ENCODE results near the gene GNG2.
A peak's percentile ranks its signal among the peaks of the same experiment; 100 is the strongest.

Gene GNG2

GRCh38 chr14:51860164-51860824 is at the start of gene GNG2:
GNG2 (plus strand) TSS chr14:51860612; CDS start chr14:51950679, 90,067 bp downstream.
- DNase-seq: peak; percentile 88 to 95 (median 88)

DNA sequence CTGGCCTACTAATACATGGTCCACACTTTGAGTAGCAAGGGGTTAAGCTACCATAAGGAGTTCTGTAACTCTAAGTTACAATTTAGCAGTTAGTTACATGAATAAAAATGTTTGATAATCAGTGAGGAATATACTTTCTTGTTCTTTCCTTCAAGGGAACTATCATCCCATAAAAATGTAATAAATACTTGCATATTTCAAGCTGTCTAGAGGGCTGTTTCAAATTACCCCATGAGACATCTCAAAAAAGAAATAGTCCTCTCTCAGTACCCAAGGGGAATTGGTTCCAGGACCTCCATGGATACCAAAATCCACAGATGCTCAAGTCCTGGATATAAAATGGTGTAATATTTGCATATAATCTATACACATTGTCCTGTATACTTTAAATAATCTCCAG is 48.7 kb upstream of the GNG2 start:
- no peak for DNase-seq

DNA sequence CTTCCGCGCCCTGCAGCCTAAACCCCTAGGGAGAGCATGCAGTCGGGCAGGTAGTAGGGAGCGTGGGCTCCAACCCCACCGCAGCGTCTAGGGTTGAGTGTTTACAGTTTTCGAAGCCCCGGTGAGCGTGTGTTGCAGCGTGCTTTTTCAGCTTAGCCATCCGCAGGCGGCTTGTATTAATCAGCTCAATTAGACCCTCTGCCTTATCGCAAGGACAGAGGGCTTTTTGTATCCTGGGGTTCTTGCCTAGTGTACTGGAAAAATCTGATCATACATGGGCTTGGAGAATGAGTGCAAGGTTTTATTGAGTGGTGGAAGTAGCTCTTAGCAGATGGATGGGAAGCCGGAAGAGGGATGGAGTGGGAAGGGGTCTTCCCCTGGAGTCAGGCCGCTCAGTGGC is 44.4 kb upstream of the GNG2 start:
- no peak for DNase-seq

DNA sequence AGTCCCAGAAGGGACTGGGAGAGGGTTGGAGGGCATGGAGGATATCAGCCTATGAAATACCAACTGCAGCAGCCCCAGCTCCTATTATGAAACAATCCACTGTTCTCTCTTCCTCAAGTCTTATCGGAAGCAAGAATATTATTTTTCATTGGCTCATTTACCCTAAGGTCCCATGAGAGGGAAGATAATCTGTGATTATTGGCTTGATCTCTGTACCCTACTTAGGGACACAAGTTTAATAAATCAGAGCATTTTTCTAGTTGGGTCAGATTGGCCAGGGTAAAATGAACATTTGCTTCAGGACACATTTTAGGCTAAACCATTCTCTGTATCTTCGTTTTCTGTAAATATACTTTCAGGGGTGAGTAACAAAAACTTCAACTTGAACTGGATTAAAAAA is 43.1 kb upstream of the GNG2 start:
- DNase-seq: no peak

- peak; percentile 43 to 87 (median 86) for DNase-seq
Observed at GRCh38 chr14:51818748-51819380, 41.5 kb upstream of the GNG2 start.

GRCh38 chr14:51821822-51822221 is 38.6 kb upstream of the GNG2 start:
- DNase-seq: no peak

DNA sequence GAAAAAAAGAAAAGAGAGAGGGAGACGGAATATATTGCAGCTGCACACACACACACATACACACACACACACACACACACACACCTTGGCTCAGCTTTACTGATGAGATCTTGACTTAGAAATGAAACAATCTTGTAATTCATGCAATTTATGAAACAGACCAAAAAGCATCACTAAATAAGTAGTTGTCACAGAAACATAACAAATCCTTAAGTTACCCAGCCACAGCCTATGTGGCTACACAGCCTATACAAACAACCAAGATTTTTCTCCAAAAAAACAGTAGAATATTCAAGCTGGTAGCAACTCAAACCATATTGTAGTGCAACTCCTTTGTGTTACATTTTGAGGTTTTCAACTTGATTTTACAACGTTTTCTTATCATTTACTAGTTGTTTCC is 37.9 kb upstream of the GNG2 start:
- DNase-seq: no peak

- no peak for DNase-seq
Observed at GRCh38 chr14:51823706-51824105, 36.7 kb upstream of the GNG2 start.

GRCh38 chr14:51824191-51824590 is 36.2 kb upstream of the GNG2 start:
- DNase-seq: no peak

GRCh38 chr14:51825926-51826325 is 34.5 kb upstream of the GNG2 start:
- DNase-seq: no peak

GRCh38 chr14:51828017-51828797 is 32.2 kb upstream of the GNG2 start:
- peak in 1 of 3 experiments; percentile 13 for DNase-seq

- DNase-seq: peak in 1 of 3 experiments; percentile 61
Observed at GRCh38 chr14:51834240-51834639, 26.2 kb upstream of the GNG2 start.

DNA sequence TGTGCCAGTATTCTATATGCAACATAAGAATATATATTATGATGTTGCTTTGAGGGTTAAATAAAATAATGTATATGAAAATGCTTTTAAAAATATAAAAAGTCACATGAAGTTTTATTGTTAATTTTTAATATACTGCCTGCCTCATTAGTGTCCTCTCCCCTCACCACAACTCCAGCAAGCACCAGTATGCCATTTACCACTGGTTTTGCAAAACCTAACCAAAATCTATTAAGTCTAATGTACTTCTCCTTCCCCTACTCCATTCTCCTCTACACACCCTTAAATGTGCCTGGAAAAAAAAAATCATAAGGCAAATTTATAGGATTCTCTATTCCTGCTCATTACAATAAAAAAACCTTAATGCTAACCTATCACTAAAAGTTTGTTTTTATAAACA is 24.0 kb upstream of the GNG2 start:
- DNase-seq: no peak

GRCh38 chr14:51844081-51844881 is 16.1 kb upstream of the GNG2 start:
- DNase-seq: no peak

DNA sequence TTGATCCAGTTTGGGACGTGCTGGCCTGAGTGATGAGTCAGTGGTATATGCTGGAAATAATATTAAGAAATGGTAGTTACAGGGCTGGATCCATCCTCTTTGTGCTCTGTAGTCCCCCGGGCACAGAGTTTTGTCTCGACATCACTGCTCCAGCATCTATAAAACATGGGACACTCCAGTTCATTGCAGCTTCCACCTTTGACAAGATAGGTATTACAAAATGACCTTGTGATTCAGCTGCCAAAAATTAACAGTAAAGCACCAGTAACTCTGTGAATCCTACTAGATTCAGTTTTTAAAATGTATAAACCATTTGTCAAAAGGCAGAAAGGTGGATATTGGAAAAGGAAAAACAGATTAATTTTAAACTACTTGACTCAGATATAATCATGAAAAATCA is 14.6 kb upstream of the GNG2 start:
- peak in 1 of 3 experiments; percentile 51 for DNase-seq

DNA sequence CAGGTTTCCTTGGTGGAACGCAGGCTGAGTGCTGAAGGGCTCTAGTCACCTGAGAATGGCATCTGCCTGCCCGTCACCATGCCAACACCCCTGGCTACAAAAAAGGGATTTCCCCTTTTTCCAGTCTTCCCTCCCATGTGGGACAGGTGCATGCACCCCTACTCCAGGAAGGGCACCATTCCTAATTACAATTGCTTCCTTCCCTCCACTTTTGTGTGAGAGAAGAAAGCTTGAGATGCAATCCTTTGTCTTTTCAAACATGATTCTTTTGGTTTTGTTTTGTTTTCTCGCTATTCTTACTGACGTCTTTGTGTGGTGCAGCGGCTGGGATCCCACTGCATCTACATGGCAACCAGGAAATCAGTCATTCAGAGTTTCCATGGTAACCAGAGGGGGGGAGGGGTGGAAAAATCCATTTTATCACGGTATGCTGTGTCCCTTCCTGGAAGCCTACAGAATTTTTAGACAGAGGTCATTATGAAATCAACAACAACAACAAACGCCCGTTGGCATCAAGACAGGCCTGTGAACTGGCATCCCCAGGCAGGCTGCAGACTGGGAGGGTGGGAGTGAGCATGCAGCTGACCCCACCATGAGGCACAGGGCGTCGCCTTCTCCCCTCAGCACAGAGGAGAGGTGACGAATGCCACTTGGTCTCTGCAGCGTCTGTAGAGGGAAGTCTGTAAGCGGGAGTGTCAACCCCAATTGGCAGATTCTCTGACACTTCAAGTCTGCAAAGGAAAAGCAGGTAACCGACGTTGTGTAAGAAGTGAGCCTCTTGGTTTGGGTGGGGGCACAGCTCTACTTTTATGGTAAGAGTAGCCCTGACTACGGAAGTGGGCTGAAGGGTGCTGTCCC is 13.6 kb upstream of the GNG2 start:
- DNase-seq: peak; percentile 90 to 99 (median 98)

DNA sequence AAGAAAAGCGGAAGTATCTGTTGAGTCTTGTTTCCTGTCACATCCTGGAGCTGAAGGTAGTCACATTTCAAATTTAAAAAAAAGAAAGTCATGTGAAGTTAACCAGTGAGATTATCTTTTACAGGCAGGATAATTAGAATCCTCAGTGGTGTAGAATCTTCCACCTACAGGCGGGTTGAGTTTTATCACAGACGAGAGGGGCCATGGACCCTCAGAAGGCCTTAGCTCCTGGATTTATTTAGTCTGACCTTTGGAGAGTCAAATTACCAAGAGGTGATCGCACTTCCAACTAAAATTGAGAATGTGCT is 13.0 kb upstream of the GNG2 start:
- DNase-seq: no peak

- DNase-seq: no peak
Observed at GRCh38 chr14:51848120-51848519, 12.3 kb upstream of the GNG2 start.

GRCh38 chr14:51849097-51849496 is 11.3 kb upstream of the GNG2 start:
- no peak for DNase-seq

- no peak for DNase-seq
Observed at GRCh38 chr14:51850651-51851050, 9.8 kb upstream of the GNG2 start.

GRCh38 chr14:51852541-51852940 is 7.9 kb upstream of the GNG2 start:
- no peak for DNase-seq

DNA sequence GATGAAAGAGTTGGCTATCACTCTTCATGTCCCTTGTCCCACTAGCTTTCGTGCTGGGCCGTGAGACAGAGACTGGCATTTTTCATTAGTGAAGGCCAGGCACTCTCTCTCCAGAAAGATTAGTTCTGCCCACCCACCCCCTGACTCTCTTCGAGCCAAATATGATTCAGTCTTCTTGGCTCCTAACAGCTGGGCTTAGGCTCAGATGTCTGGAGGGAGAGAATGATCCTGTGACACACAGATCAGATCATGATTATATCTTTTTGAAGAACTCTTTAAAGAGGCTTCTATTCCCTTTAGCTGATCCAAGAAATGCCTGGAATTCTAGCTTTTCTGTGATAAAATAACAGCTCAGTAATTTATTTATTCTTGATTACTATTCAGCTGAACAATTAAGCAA is 5.2 kb upstream of the GNG2 start:
- DNase-seq: no peak

Measured in NCI-H1417 (cell line).